GM10248 (cell line): ENCODE data around the gene TBCE.

Experiments used
- CTCF ChIA-PET: fragments of 300-600 bp; sonication (Branson Sonifier 250); formaldehyde crosslinking; extraction: SDS; loops from one replicate; lab custom pipeline; 2021; ENCODE audit warnings: antibody characterized with exemption; lab: Yijun Ruan, JAX
- POLR2A ChIA-PET: fragments of 350-650 bp; sonication (Branson Sonifier 250); formaldehyde crosslinking; extraction: SDS; loops from one replicate; lab custom pipeline; 2020; ENCODE audit warnings: antibody characterized with exemption; lab: Yijun Ruan, JAX
- DNase-seq: peaks from one replicate; pipeline ENCODE4 v3.0.0; 2012; ENCODE audit errors: extremely low spot score
- CTCF ChIP-seq: IDR thresholded peaks from 2 replicates; pipeline ENCODE4 v1.5.1; 2012; ENCODE audit warnings: mild to moderate bottlenecking, low read depth; ENCODE audit errors: extremely low read depth, missing control alignments, control extremely low read depth

TBCE gene

DNA sequence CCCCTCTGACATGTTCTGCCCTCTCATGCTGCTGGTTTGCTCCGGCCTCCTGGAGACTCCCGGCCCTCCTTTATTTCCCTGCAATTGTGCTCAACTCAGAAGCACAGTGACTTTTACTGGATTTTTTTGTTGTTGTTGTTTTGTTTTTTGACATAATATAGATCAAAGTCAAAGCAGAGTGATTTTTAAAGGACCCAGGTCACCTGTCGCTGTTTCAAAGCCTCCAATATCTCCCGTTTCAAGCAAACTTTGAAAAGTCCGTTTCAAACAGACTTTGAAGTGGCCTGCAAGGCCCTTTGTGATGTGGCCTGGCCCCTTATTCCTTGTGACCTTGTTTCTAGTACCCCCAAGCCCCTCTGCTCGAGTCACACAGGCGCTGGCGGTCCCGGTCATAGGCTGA is 58.1 kb downstream of the TBCE start:
- TF ChIP-seq CTCF = no peak
- CTCF ChIA-PET = interaction anchor here (1.2 to 2.2 kb wide), 2 partner anchors 9 to 79 kb away, joined by 5 to 16 read pairs; partner anchors contain the start of gene B3GALNT2
- no peak for DNase-seq
- POLR2A ChIA-PET = no interaction called here

GRCh38 chr1:235426143-235426542 is 58.9 kb downstream of the TBCE start:
- ChIA-PET CTCF (interaction anchor here (1.2 to 2.2 kb wide), 2 partner anchors 10 to 1310 kb away, joined by 3 to 16 read pairs; no protein-coding TSS in a partner anchor), POLR2A (no interaction called here)
- no peak for TF ChIP-seq CTCF
- DNase-seq = no peak

- DNase-seq = no peak
- CTCF ChIA-PET = interaction anchor here (1.1 to 2.6 kb wide), 4 partner anchors 8 to 1311 kb away, joined by 3 to 27 read pairs (median 3); no protein-coding TSS in a partner anchor
- TF ChIP-seq CTCF = no peak
- POLR2A ChIA-PET = no interaction called here
These were observed 59.5 kb downstream of the TBCE start for GRCh38 chr1:235426680-235427079.

GRCh38 chr1:235427447-235427846 is 60.2 kb downstream of the TBCE start:
- TF ChIP-seq CTCF = no peak
- no peak for DNase-seq
- ChIA-PET CTCF (interaction anchor here (1.1 to 2.6 kb wide), 6 partner anchors 9 to 1311 kb away, joined by 3 to 27 read pairs (median 3); no protein-coding TSS in a partner anchor), POLR2A (no interaction called here)

DNA sequence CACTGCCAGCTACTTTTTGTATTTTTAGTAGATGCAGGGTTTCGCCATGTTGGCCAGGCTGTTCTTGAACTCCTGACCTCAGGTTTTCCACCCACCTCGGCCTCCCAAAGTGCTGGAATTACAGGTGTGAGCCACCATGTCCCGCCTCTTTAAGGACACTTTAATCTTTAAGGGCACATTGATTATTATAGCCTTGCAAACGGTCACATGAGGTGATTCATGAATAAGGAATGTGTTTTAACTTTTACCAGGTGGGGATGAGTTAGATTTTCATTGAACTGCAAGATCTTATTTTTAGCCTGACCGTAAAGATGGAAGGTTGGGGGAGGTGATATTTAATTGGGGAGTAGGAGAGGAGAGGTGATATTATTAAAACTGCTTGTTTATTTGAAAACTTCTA is 61.9 kb downstream of the TBCE start:
- no peak for TF ChIP-seq CTCF
- no peak for DNase-seq
- ChIA-PET CTCF (interaction anchor here (1.2 to 2.6 kb wide), 3 partner anchors 13 to 15 kb away, joined by 4 to 27 read pairs (median 5); no protein-coding TSS in a partner anchor), POLR2A (no interaction called here)

- CTCF ChIA-PET = interaction anchor here (0.6 to 1.8 kb wide), 3 partner anchors 10 to 16 kb away, joined by 3 to 4 read pairs (median 3); no protein-coding TSS in a partner anchor
- POLR2A ChIA-PET = no interaction called here
- DNase-seq = no peak
- no peak for TF ChIP-seq CTCF
These were observed 63.8 kb downstream of the TBCE start for GRCh38 chr1:235430991-235431390.
